ENCODE results near the gene CRACR2B. TPM values are rescaled to one million over a fixed set of nuclear protein-coding genes. Genes with fewer than 3 reads are reported as not detected.

Gene CRACR2B
- total and polyA plus RNA-seq, 10 of the 15 experiments (the other 5 are each of a cell fraction or from before 2014, with no cell fraction given): 0.10 to 33.7 (median 12.7) TPM

GRCh38 chr11:795634-796564 lies 31.8 kb upstream of the CRACR2B start (continued):
- no peak for TF ChIP-seq SREBF1 (IDR thresholded peaks at IDR 0.05; ENCODE audit: low read length)
- no peak for TF ChIP-seq GATAD2B (conservative IDR thresholded peaks at IDR 0.05; ENCODE audit: low read depth)
- TF ChIP-seq ASH2L (IDR thresholded peaks at IDR 0.05; ENCODE audit: borderline replicate concordance, low read depth): no peak
- TF ChIP-seq IRF5 (IDR thresholded peaks at IDR 0.05; ENCODE audit: borderline replicate concordance): no peak
- TF ChIP-seq YBX1 (IDR thresholded peaks at IDR 0.05): no peak
- no peak for TF ChIP-seq ZBTB40 (IDR thresholded peaks at IDR 0.05; ENCODE audit: borderline replicate concordance)
- TF ChIP-seq ZBTB33 (IDR thresholded peaks at IDR 0.05): no peak
- peak; percentile 53; the same call in 1 of the 2 replicates for TF ChIP-seq POLR2AphosphoS5 (IDR thresholded peaks at IDR 0.05; ENCODE audit: low read length)
- no peak for TF ChIP-seq SP1 (IDR thresholded peaks at IDR 0.05; ENCODE audit: low read depth, low read length)
- TF ChIP-seq EP300 (IDR thresholded peaks at IDR 0.05; ENCODE audit: borderline replicate concordance in 1 of 2, control insufficient read depth in 1 of 2, low read depth in 2 of 2, low read length in 2 of 2): no peak
- TF ChIP-seq NFYB (IDR thresholded peaks at IDR 0.05; ENCODE audit: insufficient read depth, low read depth, low read length): no peak
- TF ChIP-seq FOXM1 (IDR thresholded peaks at IDR 0.05; ENCODE audit: low read depth, low read length): no peak
- TF ChIP-seq CHD4 (IDR thresholded peaks at IDR 0.05): no peak
- TF ChIP-seq SPI1 (IDR thresholded peaks at IDR 0.05; ENCODE audit: borderline replicate concordance, insufficient read depth, low read depth, low read length): no peak
- TF ChIP-seq NKRF (conservative IDR thresholded peaks at IDR 0.05): peak; percentile 13; the same call in 1 of the 2 replicates
- no peak for TF ChIP-seq RAD21 (IDR thresholded peaks at IDR 0.05; ENCODE audit: insufficient read depth, low read depth, low read length)
- TF ChIP-seq E2F4 (IDR thresholded peaks at IDR 0.05; ENCODE audit: low read depth, low read length): no peak
- TF ChIP-seq DPF2 (IDR thresholded peaks at IDR 0.05): 0 out of 2 replicates have a peak, but pooled peaks have one; percentile 38
